T-helper 1 cell treated with Interleukin-12 subunit alpha and Interleukin-12 subunit beta and Interleukin-4 antibody, amounts not matched to agents 30 μg/mL and 1 μg/mL, for 36 hours (primary cell): ENCODE data around the gene CYP11A1.

ENCODE experiments used
- H3K27ac Mint-ChIP-seq: one replicate; pipeline ENCODE4 v1.8.0; 2021; ENCODE audit warnings: mild to moderate bottlenecking, mixed read lengths
- H3K27me3 Mint-ChIP-seq: one replicate; pipeline ENCODE4 v1.8.0; 2021; ENCODE audit warnings: low read depth, mixed read lengths
- H3K36me3 Mint-ChIP-seq: one replicate; pipeline ENCODE4 v1.8.0; 2021; ENCODE audit warnings: low read depth, mixed read lengths
- H3K4me1 Mint-ChIP-seq: one replicate; pipeline ENCODE4 v1.8.0; 2021; ENCODE audit warnings: low read depth, mixed read lengths
- H3K4me3 Mint-ChIP-seq: one replicate; pipeline ENCODE4 v1.8.0; 2021; ENCODE audit warnings: mild to moderate bottlenecking, moderate library complexity, mixed read lengths
- H3K9me3 Mint-ChIP-seq: one replicate; pipeline ENCODE4 v1.8.0; 2021; ENCODE audit warnings: mixed read lengths

Gene CYP11A1

DNA sequence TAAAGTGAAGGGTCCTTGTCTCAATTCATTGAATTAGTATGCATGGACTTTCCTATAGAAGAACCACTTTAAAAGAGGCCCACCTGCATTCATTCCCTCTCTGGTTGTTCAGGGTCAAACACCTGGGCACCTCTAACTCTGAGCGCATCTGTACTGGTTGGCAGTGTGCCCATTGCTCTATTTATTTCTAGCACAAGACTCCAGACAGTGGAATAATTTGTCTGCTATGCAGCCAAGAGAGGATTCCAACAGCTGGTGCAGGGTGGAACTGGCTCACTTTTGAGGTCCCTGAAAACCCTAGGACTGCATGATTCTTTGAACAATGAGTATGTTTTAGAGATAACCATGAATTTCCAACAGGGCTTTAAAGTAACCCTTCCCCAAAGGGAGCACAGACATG is 73.4 kb downstream of the CYP11A1 start:
- H3K36me3 Mint-ChIP-seq, result no peaks in the 10 kb centered on the region
- H3K4me3 Mint-ChIP-seq, result no peak overlapping the region
- no peaks in the 10 kb centered on the region for H3K9me3 Mint-ChIP-seq
- no peak overlapping the region for H3K27ac Mint-ChIP-seq
- H3K4me1 Mint-ChIP-seq, result peaks cover 6% of the 10 kb centered on the region
- H3K27me3 Mint-ChIP-seq, result peaks cover 5% of the 10 kb centered on the region

DNA sequence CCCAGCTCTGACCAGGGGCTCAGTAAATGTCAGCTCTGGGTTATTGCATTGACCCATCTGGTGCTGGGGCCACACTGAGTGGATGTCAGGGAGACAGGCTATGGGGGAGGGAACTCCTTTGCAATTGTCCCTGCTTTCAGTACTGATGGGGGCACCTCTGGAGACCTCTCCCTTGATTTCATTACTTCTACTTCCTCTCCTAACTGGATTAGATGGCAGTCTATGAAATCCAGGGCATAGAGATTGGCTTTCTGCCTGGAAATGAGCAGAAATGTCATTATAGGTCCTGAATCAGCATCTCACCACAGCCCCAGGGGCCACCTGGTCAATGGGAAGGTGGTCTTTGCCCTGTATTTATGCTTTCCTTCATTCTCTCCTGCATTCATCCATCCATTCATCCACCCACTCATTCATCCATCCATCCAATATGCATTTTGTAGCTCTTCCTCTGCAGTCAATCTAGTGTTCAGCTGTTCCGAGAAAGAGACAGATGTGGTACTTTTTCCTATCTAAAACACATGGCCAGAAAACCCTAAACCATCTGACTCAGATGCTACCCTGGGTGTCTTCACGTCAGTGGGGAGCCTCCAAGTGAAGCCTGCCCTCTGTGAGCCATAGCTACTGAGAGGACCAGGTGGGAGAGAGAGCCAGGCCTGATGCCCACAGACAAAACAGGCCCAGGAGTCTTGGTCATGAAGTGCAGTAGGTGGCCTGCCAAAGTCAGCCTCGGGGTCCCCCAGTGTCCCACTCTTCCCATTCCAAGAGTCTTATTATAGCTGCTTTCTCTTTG is 74.2 kb downstream of the CYP11A1 start:
- no peak overlapping the region for H3K27ac Mint-ChIP-seq
- H3K9me3 Mint-ChIP-seq, result no peaks in the 10 kb centered on the region
- no peak overlapping the region for H3K4me3 Mint-ChIP-seq
- peaks cover 7% of the 10 kb centered on the region for H3K27me3 Mint-ChIP-seq
- H3K4me1 Mint-ChIP-seq, result peaks cover 6% of the 10 kb centered on the region
- H3K36me3 Mint-ChIP-seq, result no peaks in the 10 kb centered on the region

DNA sequence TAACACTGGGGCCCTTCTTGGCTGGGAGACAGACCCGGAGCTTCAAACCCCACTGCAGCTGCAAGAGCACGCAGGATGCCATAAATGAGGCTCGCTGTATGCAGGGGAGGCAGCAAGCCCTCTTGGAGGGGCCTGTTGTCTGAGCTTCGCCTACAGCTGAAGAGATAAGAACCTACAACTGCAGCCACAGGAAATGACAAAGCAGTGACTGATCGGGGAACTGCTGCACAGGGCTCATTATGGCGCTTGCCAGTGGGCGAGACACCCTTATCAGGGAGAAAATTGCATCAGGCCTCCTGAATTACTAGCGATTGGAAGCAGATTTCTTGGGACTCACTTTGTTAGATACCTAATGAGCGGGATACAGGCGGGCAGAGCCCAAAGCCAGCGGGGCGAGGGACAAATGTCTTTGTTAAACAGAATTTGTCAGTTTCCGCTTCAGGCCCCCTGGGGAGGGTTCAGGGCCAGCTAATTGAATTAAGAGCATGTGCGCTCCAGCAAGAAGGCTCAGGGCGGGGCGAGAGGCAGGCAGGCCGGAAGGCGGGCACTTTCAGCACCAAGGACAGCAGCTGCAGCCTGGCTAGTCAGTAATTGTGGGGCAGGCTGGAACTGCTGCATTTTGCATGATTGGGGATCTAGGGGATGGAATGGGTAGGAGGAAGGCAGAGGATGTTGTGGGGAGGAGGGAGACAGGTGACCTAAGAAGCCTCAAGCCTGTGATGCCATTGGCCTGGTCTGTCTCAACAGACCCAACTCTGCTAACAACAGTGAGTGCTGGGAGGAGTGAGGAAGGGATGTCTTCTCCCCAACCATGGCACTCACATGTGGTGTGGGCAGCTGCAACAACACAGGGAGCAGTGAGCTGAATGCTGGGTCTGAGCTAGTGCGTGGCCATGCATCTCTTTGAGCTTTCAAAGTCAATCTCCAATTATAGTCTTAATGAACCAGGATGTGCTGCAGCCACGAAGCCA is 76.1 kb downstream of the CYP11A1 start:
- peaks cover 9% of the 10 kb centered on the region for H3K27me3 Mint-ChIP-seq
- no peaks in the 10 kb centered on the region for H3K36me3 Mint-ChIP-seq
- H3K9me3 Mint-ChIP-seq, result no peaks in the 10 kb centered on the region
- H3K27ac Mint-ChIP-seq, result peak overlapping the region; percentile 58
- H3K4me1 Mint-ChIP-seq, result peaks cover 6% of the 10 kb centered on the region
- no peak overlapping the region for H3K4me3 Mint-ChIP-seq

DNA sequence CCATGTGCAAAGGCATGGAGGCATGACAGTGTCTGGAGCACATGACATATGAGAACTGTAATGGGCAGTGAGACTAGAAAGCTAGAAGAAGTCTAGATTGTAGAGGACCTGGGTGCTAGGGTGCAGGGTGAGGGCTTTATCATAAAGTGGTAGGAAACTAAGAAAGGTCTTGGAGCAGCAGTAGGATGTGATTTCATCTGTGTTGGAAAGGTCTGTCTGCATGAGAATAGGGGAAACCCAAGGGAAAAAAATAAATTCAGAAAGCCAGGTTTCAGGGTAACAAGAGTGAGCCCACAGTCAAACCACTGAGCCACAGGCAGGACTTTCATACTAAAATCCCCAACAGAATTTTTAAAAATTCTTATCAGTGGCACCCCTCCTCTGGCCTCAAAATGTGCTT is 76.8 kb downstream of the CYP11A1 start:
- H3K4me3 Mint-ChIP-seq, result no peak overlapping the region
- peaks cover 9% of the 10 kb centered on the region for H3K27me3 Mint-ChIP-seq
- H3K27ac Mint-ChIP-seq, result no peak overlapping the region

GRCh38 chr15:74289671-74290070 is 77.8 kb downstream of the CYP11A1 start:
- Mint-ChIP-seq H3K36me3 (no peaks in the 10 kb centered on the region), H3K27ac (no peak overlapping the region), H3K4me1 (peaks cover 6% of the 10 kb centered on the region), H3K4me3 (no peak overlapping the region), H3K27me3 (peaks cover 9% of the 10 kb centered on the region), H3K9me3 (no peaks in the 10 kb centered on the region)

More for the DNA sequence above, 76.8 kb downstream of the CYP11A1 start:
- Mint-ChIP-seq H3K36me3 (no peaks in the 10 kb centered on the region), H3K9me3 (no peaks in the 10 kb centered on the region), H3K4me1 (peaks cover 6% of the 10 kb centered on the region)
